HUES64 (cell line): ENCODE measurements around the gene PIAS4.
"Not testable (repeated sequence)": the region's sequence is repeated elsewhere in the genome, so short reads cannot be mapped to it uniquely, and the experiment has no call there.

ENCODE experiments used
- H3K27ac ChIP-seq: 2 replicates; pipeline ENCODE4 v1.7.0; 2013; ENCODE audit warnings: low read depth, low read length, inconsistent platforms
- H3K27me3 ChIP-seq: 2 replicates; pipeline ENCODE4 v1.6.1; 2013; ENCODE audit warnings: mild to moderate bottlenecking, low read length; ENCODE audit not compliant: insufficient read depth
- H3K36me3 ChIP-seq: 2 replicates; pipeline ENCODE4 v1.6.1; 2013; ENCODE audit warnings: mild to moderate bottlenecking, low read length; ENCODE audit not compliant: insufficient read depth
- H3K4me1 ChIP-seq: 2 replicates; pipeline ENCODE4 v1.6.1; 2013; ENCODE audit warnings: mild to moderate bottlenecking, low read length, moderate library complexity; ENCODE audit not compliant: insufficient read depth
- H3K4me3 ChIP-seq: 2 replicates; pipeline ENCODE4 v1.5.1; 2013; ENCODE audit warnings: mild to moderate bottlenecking, low read length, moderate library complexity
- H3K9ac ChIP-seq: 2 replicates; pipeline ENCODE4 v1.6.1; 2013; ENCODE audit warnings: mild to moderate bottlenecking, low read depth, low read length
- H3K9me3 ChIP-seq: 2 replicates; pipeline ENCODE4 v1.6.1; 2013; ENCODE audit warnings: low read depth, low read length; ENCODE audit not compliant: insufficient read depth
- WGBS: fragments of 150-250, 120-280 bp; methylation state at CpG from one replicate; pipeline ENCODE4 v1.1.7; 2013; ENCODE audit warnings: missing lambda C conversion rate; 5-methylcytosine and 5-hydroxymethylcytosine counted together

The PIAS4 gene

GRCh38 chr19:4009990-4010807, 2.7 kb downstream of the PIAS4 start:
- Histone ChIP-seq H3K9ac (0 out of 2 replicates have a peak overlapping the region, but pooled peaks have one; percentile 14), H3K4me3 (no peak overlapping the region), H3K9me3 (no peaks in the 10 kb centered on the region), H3K27me3 (no peaks in the 10 kb centered on the region), H3K27ac (no peak overlapping the region), H3K36me3 (peaks cover 35% of the 10 kb centered on the region), H3K4me1 (peaks cover 5% of the 10 kb centered on the region)
- WGBS: 95% methylated on average over 24 of the region's 24 CpGs

GRCh38 chr19:4010808-4011110, 3.2 kb downstream of the PIAS4 start:
- Histone ChIP-seq H3K4me3 (no peak overlapping the region), H3K9ac (no peak overlapping the region), H3K4me1 (peaks cover 5% of the 10 kb centered on the region), H3K9me3 (no peaks in the 10 kb centered on the region), H3K36me3 (peaks cover 41% of the 10 kb centered on the region), H3K27me3 (no peaks in the 10 kb centered on the region), H3K27ac (no peak overlapping the region)
- WGBS: 94% methylated on average over 14 of the region's 14 CpGs

- not testable (repeated sequence) for H3K4me1 ChIP-seq, H3K4me3 ChIP-seq, H3K27ac ChIP-seq, H3K27me3 ChIP-seq, H3K9me3 ChIP-seq, H3K9ac ChIP-seq
- 93% methylated on average over 6 of the region's 6 CpGs for WGBS
- H3K36me3 ChIP-seq: peaks cover 46% of the 10 kb centered on the region
Observed at GRCh38 chr19:4011430-4011829, 3.9 kb downstream of the PIAS4 start.

GRCh38 chr19:4012092-4012974, 4.8 kb downstream of the PIAS4 start:
- H3K9me3 ChIP-seq: no peaks in the 10 kb centered on the region
- WGBS: 95% methylated on average over 27 of the region's 27 CpGs
- no peak overlapping the region for H3K4me3 ChIP-seq
- no peak overlapping the region for H3K9ac ChIP-seq
- peaks cover 5% of the 10 kb centered on the region for H3K4me1 ChIP-seq
- peaks cover 51% of the 10 kb centered on the region for H3K36me3 ChIP-seq
- H3K27me3 ChIP-seq: no peaks in the 10 kb centered on the region
- no peak overlapping the region for H3K27ac ChIP-seq

- H3K9me3 ChIP-seq: no peaks in the 10 kb centered on the region
- WGBS: 97% methylated on average over 33 of the region's 33 CpGs
- no peak overlapping the region for H3K9ac ChIP-seq
- H3K4me3 ChIP-seq: no peak overlapping the region
- H3K4me1 ChIP-seq: peaks cover 5% of the 10 kb centered on the region
- H3K36me3 ChIP-seq: peaks cover 57% of the 10 kb centered on the region
- no peak overlapping the region for H3K27ac ChIP-seq
- H3K27me3 ChIP-seq: no peaks in the 10 kb centered on the region
Observed at GRCh38 chr19:4012975-4013634, 5.6 kb downstream of the PIAS4 start.

GRCh38 chr19:4013886-4014540, 6.5 kb downstream of the PIAS4 start:
- no peaks in the 10 kb centered on the region for H3K9me3 ChIP-seq
- H3K4me3 ChIP-seq: no peak overlapping the region
- H3K36me3 ChIP-seq: peaks cover 57% of the 10 kb centered on the region
- H3K27ac ChIP-seq: no peak overlapping the region
- no peaks in the 10 kb centered on the region for H3K4me1 ChIP-seq
- no peak overlapping the region for H3K9ac ChIP-seq
- whole genome bisulfite sequencing: 93% methylated on average over 20 of the region's 20 CpGs
- H3K27me3 ChIP-seq: no peaks in the 10 kb centered on the region

GRCh38 chr19:4014541-4015491, 7.3 kb downstream of the PIAS4 start:
- no peak overlapping the region for H3K27ac ChIP-seq
- WGBS: 88% methylated on average over 25 of the region's 25 CpGs

GRCh38 chr19:4015705-4016402, 8.3 kb downstream of the PIAS4 start:
- H3K9me3 ChIP-seq: no peaks in the 10 kb centered on the region
- H3K4me3 ChIP-seq: no peak overlapping the region
- H3K36me3 ChIP-seq: peaks cover 54% of the 10 kb centered on the region
- 94% methylated on average over 37 of the region's 37 CpGs for WGBS
- H3K9ac ChIP-seq: no peak overlapping the region
- no peaks in the 10 kb centered on the region for H3K4me1 ChIP-seq
- H3K27me3 ChIP-seq: no peaks in the 10 kb centered on the region
- no peak overlapping the region for H3K27ac ChIP-seq

More at GRCh38 chr19:4014541-4015491, 7.3 kb downstream of the PIAS4 start:
- Histone ChIP-seq H3K4me1 (no peaks in the 10 kb centered on the region), H3K9ac (no peak overlapping the region), H3K4me3 (no peak overlapping the region), H3K9me3 (no peaks in the 10 kb centered on the region), H3K27me3 (no peaks in the 10 kb centered on the region), H3K36me3 (peaks cover 57% of the 10 kb centered on the region)

GRCh38 chr19:4016486-4016885, 8.9 kb downstream of the PIAS4 start:
- no peaks in the 10 kb centered on the region for H3K4me1 ChIP-seq
- WGBS: 94% methylated on average over 12 of the region's 12 CpGs
- H3K36me3 ChIP-seq: peaks cover 48% of the 10 kb centered on the region
- H3K27me3 ChIP-seq: no peaks in the 10 kb centered on the region
- no peak overlapping the region for H3K4me3 ChIP-seq
- no peak overlapping the region for H3K27ac ChIP-seq
- no peak overlapping the region for H3K9ac ChIP-seq
- no peaks in the 10 kb centered on the region for H3K9me3 ChIP-seq
